Lung (tissue), 12 donors: ENCODE measurements around the gene ST6GALNAC5. TPM values are rescaled to one million over a fixed set of nuclear protein-coding genes. Genes with fewer than 3 reads are reported as not detected.

ENCODE experiments used
- ATAC-seq: fragments of 200-7000 bp; cut with Tn5 transposase; one replicate; pipeline ENCODE4 v1.9.1; 2020; ENCODE audit warnings: moderate number of reproducible peaks; ENCODE audit not compliant: insufficient read depth, low FRiP score
- DNase-seq, 3 donors: peaks; one replicate each; pipeline ENCODE4 v3.0.0-alpha.2; 2013 to 2017
- H3K27ac ChIP-seq, 2 donors: one replicate each; pipeline ENCODE4 v1.5.1; 2013; ENCODE audit warnings: mild to moderate bottlenecking in 2 of 2, moderate library complexity in 2 of 2, control low read depth in 1 of 2, inconsistent platforms in 1 of 2, low read depth in 1 of 2, low read length in 1 of 2
- H3K27me3 ChIP-seq, 3 donors: one replicate each; pipeline ENCODE4 v1.5.1; 2013; ENCODE audit warnings: low read length in 2 of 3; ENCODE audit not compliant: control insufficient read depth in 3 of 3, insufficient read depth in 3 of 3
- H3K36me3 ChIP-seq, 4 donors: one replicate each; pipeline ENCODE4 v1.5.1; 2013; ENCODE audit warnings: low read length in 4 of 4, mild to moderate bottlenecking in 1 of 4, moderate library complexity in 1 of 4; ENCODE audit not compliant: control insufficient read depth in 4 of 4, insufficient read depth in 4 of 4
- H3K4me1 ChIP-seq, 5 donors: one replicate each; pipeline ENCODE4 v1.5.1; 2013; ENCODE audit warnings: low read length in 5 of 5, mild to moderate bottlenecking in 2 of 5, moderate library complexity in 1 of 5; ENCODE audit not compliant: control insufficient read depth in 5 of 5, insufficient read depth in 5 of 5
- H3K4me3 ChIP-seq: one replicate; pipeline ENCODE4 v1.5.1; 2013; ENCODE audit warnings: mild to moderate bottlenecking, control low read depth, moderate library complexity
- H3K9ac ChIP-seq, 2 donors: one replicate each; pipeline ENCODE4 v1.5.1; 2013; ENCODE audit warnings: low read length in 2 of 2, control low read depth in 1 of 2; ENCODE audit not compliant: insufficient read depth in 1 of 2
- H3K9me3 ChIP-seq, 4 donors: one replicate each; pipeline ENCODE4 v1.5.1; 2013; ENCODE audit warnings: low read length in 3 of 4, mild to moderate bottlenecking in 1 of 4, moderate library complexity in 1 of 4; ENCODE audit not compliant: control insufficient read depth in 4 of 4, insufficient read depth in 3 of 4
- WGBS, 2 donors: extraction: QIAGEN DNeasy Blood & Tissue Kit; methylation state at CpG; one replicate each; pipeline ENCODE4 v1.1.7; 2013; 5-methylcytosine and 5-hydroxymethylcytosine counted together
- polyA plus RNA-seq, 2 donors: library from polyadenylated mRNA; stranded (reverse); fragments of 200-250 nt; gene quantifications; one replicate each; pipeline ENCODE4 v1.2.1, GENCODE V29; 2013
- total RNA-seq, 2 donors: library from RNA; depleted of rRNA in 1 of 2; stranded (reverse); fragments of >200 nt in 1 of 2; gene quantifications; one replicate each; pipeline ENCODE4 v1.2.1, GENCODE V29; 2014 to 2021
- TF ChIP-seq, protein P1 (sequence below): IDR thresholded peaks from 2 replicates; pipeline ENCODE4 v1.5.1; 2012; ENCODE audit warnings: mild to moderate bottlenecking; ENCODE audit errors: control extremely low read depth, extremely low read depth
- donor health status: control.
- donor health status: control.
- donor health status: Bipolar disorder and iron deficiency.
- donor health status: healthy.
- donor health status: DM: yes; HTN: yes; CAD: no.

The ST6GALNAC5 gene
- total and polyA plus RNA-seq, 4 donors = 3.6 to 45.8 (median 15.9) TPM

DNA sequence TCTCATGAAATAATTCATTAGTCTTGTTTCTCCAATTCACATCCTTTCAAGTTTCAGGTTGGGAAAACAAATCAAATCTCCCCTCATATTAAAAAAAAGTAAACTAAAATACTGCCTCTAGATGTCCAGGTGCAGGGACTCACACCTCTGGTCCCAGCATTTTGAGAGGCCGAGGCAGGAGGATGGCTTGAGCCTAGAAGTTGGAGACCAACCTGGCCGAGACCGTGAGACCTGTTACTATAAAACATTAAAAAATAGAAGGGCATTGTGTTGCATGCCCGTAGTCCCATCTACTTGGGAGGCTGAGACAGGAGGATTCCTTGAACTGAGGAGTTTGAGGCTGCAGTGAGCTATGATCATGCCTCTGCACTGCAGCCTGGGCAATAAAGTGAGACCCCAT, 61.9 kb downstream of the ST6GALNAC5 start:
- WGBS, 2 donors = 94% methylated on average over 4 of the region's 4 CpGs
- Histone ChIP-seq H3K27me3 (no peaks in the 10 kb centered on the region), H3K4me3 (no peak overlapping the region), H3K27ac (no peak overlapping the region), H3K4me1 (peaks cover 0 to 7% (median 0%) of the 10 kb centered on the region in 5 donors), H3K9me3 (peaks cover 0 to 4% (median 1%) of the 10 kb centered on the region in 4 donors), H3K9ac (no peak overlapping the region), H3K36me3 (no peaks in the 10 kb centered on the region)
- no peak for DNase-seq
- no peak for ATAC-seq
- TF ChIP-seq, protein P1, sequence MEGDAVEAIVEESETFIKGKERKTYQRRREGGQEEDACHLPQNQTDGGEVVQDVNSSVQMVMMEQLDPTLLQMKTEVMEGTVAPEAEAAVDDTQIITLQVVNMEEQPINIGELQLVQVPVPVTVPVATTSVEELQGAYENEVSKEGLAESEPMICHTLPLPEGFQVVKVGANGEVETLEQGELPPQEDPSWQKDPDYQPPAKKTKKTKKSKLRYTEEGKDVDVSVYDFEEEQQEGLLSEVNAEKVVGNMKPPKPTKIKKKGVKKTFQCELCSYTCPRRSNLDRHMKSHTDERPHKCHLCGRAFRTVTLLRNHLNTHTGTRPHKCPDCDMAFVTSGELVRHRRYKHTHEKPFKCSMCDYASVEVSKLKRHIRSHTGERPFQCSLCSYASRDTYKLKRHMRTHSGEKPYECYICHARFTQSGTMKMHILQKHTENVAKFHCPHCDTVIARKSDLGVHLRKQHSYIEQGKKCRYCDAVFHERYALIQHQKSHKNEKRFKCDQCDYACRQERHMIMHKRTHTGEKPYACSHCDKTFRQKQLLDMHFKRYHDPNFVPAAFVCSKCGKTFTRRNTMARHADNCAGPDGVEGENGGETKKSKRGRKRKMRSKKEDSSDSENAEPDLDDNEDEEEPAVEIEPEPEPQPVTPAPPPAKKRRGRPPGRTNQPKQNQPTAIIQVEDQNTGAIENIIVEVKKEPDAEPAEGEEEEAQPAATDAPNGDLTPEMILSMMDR = no peak

DNA sequence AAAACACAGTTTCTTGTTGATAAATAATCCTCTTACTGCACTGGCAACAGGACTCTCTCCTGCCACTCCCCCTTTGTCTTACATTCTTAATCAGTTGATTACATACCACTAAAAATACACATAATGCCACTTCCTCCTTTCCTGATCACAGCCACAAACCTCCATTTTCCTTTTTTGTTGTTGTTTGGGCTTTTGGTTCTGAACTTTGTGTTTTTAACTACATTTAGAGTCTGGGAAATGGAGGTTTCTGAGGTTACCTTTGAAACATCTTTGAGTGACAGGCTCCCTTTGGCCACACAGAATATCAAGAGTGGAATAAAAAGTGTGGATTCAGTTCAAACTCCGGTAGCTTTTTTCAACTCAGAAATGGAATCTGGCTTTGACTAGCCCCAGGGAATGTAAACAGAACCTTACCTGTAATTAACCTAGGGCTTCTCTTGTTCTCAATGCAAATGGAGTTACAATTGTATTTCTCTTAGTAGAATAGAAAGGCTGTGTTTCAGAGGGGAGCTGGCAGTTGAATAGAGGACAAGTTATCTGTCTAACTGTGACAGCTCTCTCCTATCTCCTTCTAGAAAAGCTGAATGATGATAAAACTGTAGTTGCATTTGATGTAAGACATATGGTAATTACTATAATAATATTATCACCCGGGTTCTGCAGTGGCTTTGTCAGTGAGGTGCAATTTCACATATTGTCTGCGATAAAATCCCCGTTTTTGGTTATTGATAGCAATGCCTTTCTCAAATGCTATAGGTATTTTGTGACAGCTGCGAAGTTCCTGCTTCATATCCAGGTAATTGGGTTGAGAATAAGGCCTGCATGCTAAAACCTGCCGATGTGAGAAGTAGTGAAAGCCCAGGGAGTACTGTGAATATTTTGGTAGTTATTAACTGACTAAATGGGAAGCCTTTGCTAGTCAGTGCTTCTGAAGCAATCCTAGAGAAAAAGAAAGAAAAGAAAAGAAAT, 66.9 kb downstream of the ST6GALNAC5 start:
- no peak for ATAC-seq
- H3K27me3 ChIP-seq = no peaks in the 10 kb centered on the region
- no peak overlapping the region for H3K27ac ChIP-seq
- H3K4me3 ChIP-seq = no peak overlapping the region
- no peak for DNase-seq
- H3K9ac ChIP-seq = no peak overlapping the region
- peaks cover 0 to 7% (median 2%) of the 10 kb centered on the region in 4 donors for H3K9me3 ChIP-seq
- 78 to 89% methylated on average over 6 of the region's 6 CpGs for WGBS, 2 donors
- no peaks in the 10 kb centered on the region for H3K36me3 ChIP-seq
- peaks cover 0 to 7% (median 0%) of the 10 kb centered on the region in 5 donors for H3K4me1 ChIP-seq
- TF ChIP-seq, protein P1 = no peak

DNA sequence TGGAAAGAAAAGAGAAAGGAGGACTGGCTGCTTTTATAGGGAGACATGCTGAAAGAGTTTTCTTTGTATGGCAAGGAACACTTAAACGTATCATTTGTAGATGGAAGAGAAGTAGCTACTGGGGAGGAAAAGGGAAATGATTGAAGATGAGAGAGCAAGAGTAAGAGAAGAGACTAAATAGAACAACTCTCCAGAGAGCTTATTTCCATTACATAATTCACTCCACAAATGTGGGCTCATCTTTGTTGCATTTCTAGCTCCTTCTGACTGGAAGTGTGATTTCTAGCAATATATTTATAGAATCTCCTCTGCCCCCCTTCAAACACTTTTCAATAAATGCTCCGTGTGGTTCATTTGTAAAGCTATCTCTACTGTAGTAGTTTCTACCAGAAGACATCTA, 71.0 kb downstream of the ST6GALNAC5 start:
- no peak overlapping the region for H3K9ac ChIP-seq
- peaks cover 0 to 7% (median 0%) of the 10 kb centered on the region in 5 donors for H3K4me1 ChIP-seq
- peaks cover 0 to 4% (median 0%) of the 10 kb centered on the region in 4 donors for H3K9me3 ChIP-seq
- WGBS, 2 donors = 67 to 73% methylated on average over 2 of the region's 2 CpGs
- H3K27me3 ChIP-seq = no peaks in the 10 kb centered on the region
- TF ChIP-seq, protein P1 = no peak
- no peak overlapping the region for H3K4me3 ChIP-seq
- H3K36me3 ChIP-seq = no peaks in the 10 kb centered on the region
- no peak overlapping the region for H3K27ac ChIP-seq
- ATAC-seq = no peak
- DNase-seq = no peak
